Trophoblast cell (in vitro differentiated cells and primary cell): ENCODE data around the gene SLC4A1.

Experiments
- DNase-seq, 2 donors: peaks; one replicate each; pipeline ENCODE4 v3.0.0-alpha.2; 2016
- H2AFZ ChIP-seq: 2 replicates; pipeline ENCODE4 v1.6.1; 2013; ENCODE audit warnings: low read length, moderate library complexity, mild to moderate bottlenecking; ENCODE audit not compliant: insufficient read depth, poor library complexity
- H2AK5ac ChIP-seq: 2 replicates; pipeline ENCODE4 v1.6.1; 2013; ENCODE audit warnings: mild to moderate bottlenecking, low read length
- H2BK120ac ChIP-seq: 2 replicates; pipeline ENCODE4 v1.6.1; 2013; ENCODE audit warnings: low read length, mild to moderate bottlenecking, moderate library complexity; ENCODE audit not compliant: insufficient read depth, poor library complexity
- H2BK12ac ChIP-seq: 2 replicates; pipeline ENCODE4 v1.6.1; 2013; ENCODE audit warnings: mild to moderate bottlenecking, low read length, moderate library complexity
- H2BK5ac ChIP-seq: 2 replicates; pipeline ENCODE4 v1.6.1; 2013; ENCODE audit warnings: low read length, low read depth, moderate library complexity, mild to moderate bottlenecking; ENCODE audit not compliant: poor library complexity
- H3K14ac ChIP-seq: 2 replicates; pipeline ENCODE4 v1.6.1; 2013; ENCODE audit warnings: mild to moderate bottlenecking, low read length
- H3K18ac ChIP-seq: 2 replicates; pipeline ENCODE4 v1.6.1; 2013; ENCODE audit warnings: mild to moderate bottlenecking, low read length
- H3K23ac ChIP-seq: 2 replicates; pipeline ENCODE4 v1.6.1; 2013; ENCODE audit warnings: low read length
- H3K27ac ChIP-seq: 2 replicates; pipeline ENCODE4 v1.5.1; 2013; ENCODE audit warnings: low read depth, mild to moderate bottlenecking, inconsistent platforms, low read length, moderate library complexity
- H3K27me3 ChIP-seq: 2 replicates; pipeline ENCODE4 v1.6.1; 2013; ENCODE audit warnings: inconsistent platforms, mild to moderate bottlenecking, low read length, moderate library complexity; ENCODE audit not compliant: insufficient read depth
- H3K36me3 ChIP-seq, 2 experiments: 1 replicate in 1 of 2; 2 replicates in 1 of 2; pipeline ENCODE4 v1.6.1; 2013; ENCODE audit warnings: low read length in 2 of 2, mild to moderate bottlenecking in 2 of 2, moderate library complexity in 1 of 2; ENCODE audit not compliant: insufficient read depth in 2 of 2, control insufficient read depth in 1 of 2
- H3K4ac ChIP-seq: 2 replicates; pipeline ENCODE4 v1.6.1; 2013; ENCODE audit warnings: low read depth, mild to moderate bottlenecking, low read length, moderate library complexity
- H3K4me1 ChIP-seq, 2 experiments: 1 replicate in 1 of 2; 2 replicates in 1 of 2; pipeline ENCODE4 v1.6.1; 2013; ENCODE audit warnings: low read length in 2 of 2, mild to moderate bottlenecking in 2 of 2, moderate library complexity in 1 of 2; ENCODE audit not compliant: insufficient read depth in 2 of 2, control insufficient read depth in 1 of 2
- H3K4me2 ChIP-seq: 2 replicates; pipeline ENCODE4 v1.6.1; 2013; ENCODE audit warnings: inconsistent platforms, mild to moderate bottlenecking, low read length, moderate library complexity
- H3K4me3 ChIP-seq: 2 replicates; pipeline ENCODE4 v1.5.1; 2013; ENCODE audit warnings: mild to moderate bottlenecking, low read depth, low read length, inconsistent platforms
- H3K79me1 ChIP-seq: one replicate; pipeline ENCODE4 v1.6.1; 2013; ENCODE audit warnings: low read length
- H3K79me2 ChIP-seq: 2 replicates; pipeline ENCODE4 v1.6.1; 2013; ENCODE audit warnings: low read length, mild to moderate bottlenecking; ENCODE audit not compliant: control insufficient read depth, insufficient read depth, poor library complexity
- H3K9ac ChIP-seq: 2 replicates; pipeline ENCODE4 v1.6.1; 2013; ENCODE audit warnings: mild to moderate bottlenecking, low read length
- H3K9me3 ChIP-seq: 2 replicates; pipeline ENCODE4 v1.6.1; 2013; ENCODE audit warnings: low read depth, mild to moderate bottlenecking, control low read depth, inconsistent platforms, low read length; ENCODE audit not compliant: insufficient read depth
- H4K12ac ChIP-seq: 2 replicates; pipeline ENCODE4 v1.6.1; 2013; ENCODE audit warnings: low read depth, mild to moderate bottlenecking, low read length, moderate library complexity
- H4K8ac ChIP-seq: 2 replicates; pipeline ENCODE4 v1.6.1; 2013; ENCODE audit warnings: low read depth, mild to moderate bottlenecking, low read length, moderate library complexity
- H4K91ac ChIP-seq: one replicate; pipeline ENCODE4 v1.6.1; 2013; ENCODE audit warnings: low read depth, mild to moderate bottlenecking, low read length, moderate library complexity
- WGBS: extraction: QIAGEN DNeasy Blood & Tissue Kit; methylation state at CpG from one replicate; pipeline ENCODE4 v1.1.7; 2013; ENCODE audit warnings: missing lambda C conversion rate; ENCODE audit not compliant: insufficient read length, insufficient coverage; ENCODE audit errors: extremely low coverage; 5-methylcytosine and 5-hydroxymethylcytosine counted together

The SLC4A1 gene

GRCh38 chr17:44209786-44210341, 58.1 kb downstream of the SLC4A1 start:
- Histone ChIP-seq H3K4me1 (peaks cover 3 to 4% of the 10 kb centered on the region in 2 experiments), H4K91ac (no peak overlapping the region), H2AFZ (no peak overlapping the region), H2AK5ac (no peak overlapping the region), H2BK120ac (no peak overlapping the region), H2BK5ac (no peak overlapping the region), H3K79me1 (no peaks in the 10 kb centered on the region), H4K12ac (no peak overlapping the region), H3K4me3 (no peak overlapping the region), H3K27me3 (no peaks in the 10 kb centered on the region), H3K14ac (no peak overlapping the region), H3K9me3 (no peaks in the 10 kb centered on the region), H3K27ac (no peak overlapping the region), H3K4me2 (no peak overlapping the region), H3K18ac (no peak overlapping the region), H3K36me3 (peaks cover 70 to 71% of the 10 kb centered on the region in 2 experiments), H2BK12ac (no peak overlapping the region), H4K8ac (no peak overlapping the region), H3K23ac (no peak overlapping the region), H3K79me2 (no peaks in the 10 kb centered on the region), H3K9ac (no peak overlapping the region), H3K4ac (no peak overlapping the region)
- no peak for DNase-seq
- WGBS, result no CpG with 5 or more reads among the region's 11 CpGs

- Histone ChIP-seq H3K4me1 (peaks cover 3 to 4% of the 10 kb centered on the region in 2 experiments), H3K79me2 (no peaks in the 10 kb centered on the region), H3K9ac (no peak overlapping the region), H4K91ac (no peak overlapping the region), H2BK12ac (no peak overlapping the region), H3K27me3 (no peaks in the 10 kb centered on the region), H3K4me3 (no peak overlapping the region), H3K79me1 (no peaks in the 10 kb centered on the region), H2BK120ac (no peak overlapping the region), H3K23ac (no peak overlapping the region), H2AFZ (no peak overlapping the region), H2BK5ac (no peak overlapping the region), H3K9me3 (no peaks in the 10 kb centered on the region), H3K4me2 (no peak overlapping the region), H3K18ac (no peak overlapping the region), H3K27ac (no peak overlapping the region), H4K8ac (no peak overlapping the region), H4K12ac (no peak overlapping the region), H3K4ac (no peak overlapping the region), H3K36me3 (peaks cover 52 to 54% of the 10 kb centered on the region in 2 experiments), H3K14ac (no peak overlapping the region), H2AK5ac (no peak overlapping the region)
- no peak for DNase-seq
- no CpG with 5 or more reads among the region's 5 CpGs for WGBS
Measured at GRCh38 chr17:44207743-44208142, 60.2 kb downstream of the SLC4A1 start.

GRCh38 chr17:44207319-44207718, 60.6 kb downstream of the SLC4A1 start:
- no peak overlapping the region for H3K4ac ChIP-seq
- no peak overlapping the region for H3K4me3 ChIP-seq
- H3K9me3 ChIP-seq, result no peaks in the 10 kb centered on the region
- H3K27me3 ChIP-seq, result no peaks in the 10 kb centered on the region
- 100% methylated on average over 3 of the region's 17 CpGs for WGBS
- no peak overlapping the region for H4K91ac ChIP-seq
- no peak overlapping the region for H2BK120ac ChIP-seq
- H2AK5ac ChIP-seq, result no peak overlapping the region
- no peak overlapping the region for H3K27ac ChIP-seq
- H3K4me2 ChIP-seq, result no peak overlapping the region
- H4K12ac ChIP-seq, result no peak overlapping the region
- H3K79me1 ChIP-seq, result no peaks in the 10 kb centered on the region
- no peak overlapping the region for H4K8ac ChIP-seq
- no peak overlapping the region for H3K23ac ChIP-seq
- H3K36me3 ChIP-seq, result peaks cover 48 to 51% of the 10 kb centered on the region in 2 experiments
- H3K9ac ChIP-seq, result no peak overlapping the region
- H2BK5ac ChIP-seq, result no peak overlapping the region
- no peak overlapping the region for H3K18ac ChIP-seq
- DNase-seq, result no peak
- no peaks in the 10 kb centered on the region for H3K79me2 ChIP-seq
- no peak overlapping the region for H2BK12ac ChIP-seq
- H3K14ac ChIP-seq, result no peak overlapping the region
- H2AFZ ChIP-seq, result no peak overlapping the region
- peaks cover 3 to 4% of the 10 kb centered on the region in 2 experiments for H3K4me1 ChIP-seq

- H3K27me3 ChIP-seq, result no peaks in the 10 kb centered on the region
- no peak overlapping the region for H4K8ac ChIP-seq
- no peak overlapping the region for H3K4me2 ChIP-seq
- H3K36me3 ChIP-seq, result peaks cover 47 to 50% of the 10 kb centered on the region in 2 experiments
- H2AK5ac ChIP-seq, result no peak overlapping the region
- H3K9me3 ChIP-seq, result no peaks in the 10 kb centered on the region
- H3K23ac ChIP-seq, result no peak overlapping the region
- DNase-seq, result no peak
- no peak overlapping the region for H3K4me3 ChIP-seq
- H2BK12ac ChIP-seq, result no peak overlapping the region
- H3K18ac ChIP-seq, result no peak overlapping the region
- no peak overlapping the region for H2BK5ac ChIP-seq
- H2BK120ac ChIP-seq, result no peak overlapping the region
- H2AFZ ChIP-seq, result no peak overlapping the region
- no peaks in the 10 kb centered on the region for H3K79me2 ChIP-seq
- no peaks in the 10 kb centered on the region for H3K79me1 ChIP-seq
- H3K9ac ChIP-seq, result no peak overlapping the region
- no peak overlapping the region for H4K12ac ChIP-seq
- no peak overlapping the region for H4K91ac ChIP-seq
- H3K14ac ChIP-seq, result no peak overlapping the region
- H3K4me1 ChIP-seq, result peaks cover 3 to 4% of the 10 kb centered on the region in 2 experiments
- no peak overlapping the region for H3K27ac ChIP-seq
- no peak overlapping the region for H3K4ac ChIP-seq
- no CpG with 5 or more reads among the region's 6 CpGs for WGBS
Measured at GRCh38 chr17:44206825-44207155, 61.1 kb downstream of the SLC4A1 start.
